H1 (cell line): ENCODE data around the gene RARRES2. TPM values are rescaled to one million over a fixed set of nuclear protein-coding genes. Genes with fewer than 3 reads are reported as not detected.
A peak's percentile ranks its signal among the peaks of the same experiment; 100 is the strongest.

Experiments used
- CTCF ChIA-PET: fragments of 300-600 bp; sonication (Branson Sonifier 250); formaldehyde crosslinking; loops from one replicate; lab custom pipeline; 2021; ENCODE audit not compliant: partially characterized antibody; lab: Charles Lee
- POLR2A ChIA-PET: fragments of 300-600 bp; sonication (Branson Sonifier 250); formaldehyde crosslinking; loops from one replicate; lab custom pipeline; 2021; ENCODE audit warnings: inconsistent platforms; ENCODE audit not compliant: partially characterized antibody; lab: Charles Lee
- DNase-seq, 2 experiments: peaks; one replicate each; pipeline versions ENCODE4 v3.0.0 to v3.0.0-alpha.2; 2010 to 2022; ENCODE audit warnings: low spot score in 2 of 2, low read depth in 1 of 2, mixed read lengths in 1 of 2
- FAIRE-seq: peaks from 2 replicates; lab custom pipeline; 2011; peaks lifted over from hg19 to GRCh38; lab: Jason Lieb, UNC
- H2AFZ ChIP-seq: 2 replicates; pipeline ENCODE4 v1.8.1; 2012; ENCODE audit warnings: low read length, inconsistent platforms
- H2AK5ac ChIP-seq: 2 replicates; pipeline ENCODE4 v1.6.1; 2013; ENCODE audit warnings: low read depth, low read length
- H2BK120ac ChIP-seq: replicated peaks from 2 replicates; pipeline ENCODE3; 2013; ENCODE audit warnings: low read depth, low read length, inconsistent platforms
- H2BK12ac ChIP-seq: 2 replicates; pipeline ENCODE4 v1.6.1; 2013; ENCODE audit warnings: low read depth, low read length
- H2BK15ac ChIP-seq: 2 replicates; pipeline ENCODE4 v1.6.1; 2013; ENCODE audit warnings: low read length
- H2BK20ac ChIP-seq: 2 replicates; pipeline ENCODE4 v1.6.1; 2013; ENCODE audit warnings: low read length
- H2BK5ac ChIP-seq: 2 replicates; pipeline ENCODE4 v1.6.1; 2013; ENCODE audit warnings: low read depth, low read length
- H3K14ac ChIP-seq: 2 replicates; pipeline ENCODE4 v1.6.1; 2013; ENCODE audit warnings: inconsistent platforms; ENCODE audit not compliant: insufficient read length
- H3K18ac ChIP-seq: 2 replicates; pipeline ENCODE4 v1.6.1; 2013; ENCODE audit warnings: low read length; ENCODE audit errors: extremely low read depth
- H3K23ac ChIP-seq: 2 replicates; pipeline ENCODE4 v1.6.1; 2013; ENCODE audit warnings: inconsistent platforms; ENCODE audit not compliant: insufficient read length
- H3K23me2 ChIP-seq: 2 replicates; pipeline ENCODE4 v1.6.1; 2013; ENCODE audit warnings: low read depth, low read length
- H3K27ac ChIP-seq: 2 replicates; pipeline ENCODE4 v1.6.1; 2011; ENCODE audit warnings: low read depth, low read length, inconsistent platforms
- H3K27me3 ChIP-seq, 4 experiments: replicated peaks in 1 of 4; 1 replicate in 1 of 4; 2 replicates in 3 of 4; pipeline versions ENCODE4 v1.6.1 to v1.8.1; 2011 to 2013; ENCODE audit warnings: low read length in 3 of 4, mild to moderate bottlenecking in 3 of 4, inconsistent platforms in 2 of 4, mixed read lengths in 2 of 4, moderate library complexity in 1 of 4; ENCODE audit not compliant: control insufficient read depth in 3 of 4, insufficient read depth in 3 of 4; ENCODE audit errors: extremely low read depth in 1 of 4
- H3K36me3 ChIP-seq, 4 experiments: 2 replicates each; pipeline versions ENCODE4 v1.6.1 to v1.8.1; 2011 to 2013; ENCODE audit warnings: mild to moderate bottlenecking in 4 of 4, low read length in 3 of 4, moderate library complexity in 2 of 4, control low read depth in 1 of 4, inconsistent platforms in 1 of 4; ENCODE audit not compliant: insufficient read depth in 4 of 4, control insufficient read depth in 2 of 4
- H3K4ac ChIP-seq: replicated peaks from 2 replicates; pipeline ENCODE3; 2013; ENCODE audit warnings: low read length, low read depth, mixed read lengths, inconsistent platforms; ENCODE audit not compliant: insufficient read length
- H3K4me1 ChIP-seq, 4 experiments: replicated peaks in 1 of 4; 1 replicate in 1 of 4; 2 replicates in 3 of 4; pipeline versions ENCODE4 v1.6.1 to v1.8.1; 2011 to 2013; ENCODE audit warnings: low read length in 3 of 4, inconsistent platforms in 2 of 4, mixed read lengths in 1 of 4; ENCODE audit not compliant: insufficient read depth in 4 of 4, control insufficient read depth in 3 of 4
- H3K4me2 ChIP-seq, 2 experiments: 2 replicates each; pipeline versions ENCODE4 v1.6.1 to v1.8.1; 2011 to 2013; ENCODE audit warnings: low read depth in 2 of 2, low read length in 2 of 2, control low read depth in 1 of 2, inconsistent platforms in 1 of 2, mild to moderate bottlenecking in 1 of 2; ENCODE audit not compliant: insufficient read depth in 1 of 2
- H3K4me3 ChIP-seq, 4 experiments: fragments of 200-600, 300-600 bp in 1 of 4; sonication (generic), shearing (Covaris generic), sonication (Bioruptor Twin) in 1 of 4; 2 replicates each; pipeline versions ENCODE4 v1.5.1 to v1.8.1; 2011 to 2016; ENCODE audit warnings: low read length in 4 of 4, low read depth in 3 of 4, control low read depth in 2 of 4, inconsistent platforms in 2 of 4, mild to moderate bottlenecking in 2 of 4, mixed read lengths in 1 of 4, moderate library complexity in 1 of 4; ENCODE audit not compliant: insufficient read depth in 2 of 4; ENCODE audit errors: extremely low read depth in 1 of 4
- H3K56ac ChIP-seq: replicated peaks from 2 replicates; pipeline ENCODE3; 2013; ENCODE audit warnings: low read depth, mild to moderate bottlenecking, mixed read lengths, low read length, inconsistent platforms; ENCODE audit not compliant: insufficient read length
- H3K79me1 ChIP-seq: 2 replicates; pipeline ENCODE4 v1.6.1; 2013; ENCODE audit warnings: low read depth, low read length, control low read depth
- H3K79me2 ChIP-seq, 2 experiments: 2 replicates each; pipeline versions ENCODE4 v1.6.1 to v1.8.1; 2012 to 2013; ENCODE audit warnings: low read length in 2 of 2, mild to moderate bottlenecking in 2 of 2, inconsistent platforms in 1 of 2; ENCODE audit not compliant: insufficient read depth in 2 of 2, control insufficient read depth in 1 of 2
- H3K9ac ChIP-seq, 4 experiments: replicated peaks in 1 of 4; 1 replicate in 1 of 4; 2 replicates in 3 of 4; pipeline versions ENCODE4 v1.6.1 to v1.8.1; 2011 to 2013; ENCODE audit warnings: low read depth in 3 of 4, low read length in 3 of 4, control low read depth in 2 of 4, mild to moderate bottlenecking in 2 of 4, moderate library complexity in 2 of 4, inconsistent platforms in 1 of 4; ENCODE audit errors: extremely low read depth in 1 of 4
- H3K9me3 ChIP-seq, 2 experiments: 2 replicates each; pipeline versions ENCODE4 v1.6.1 to v1.8.1; 2012 to 2013; ENCODE audit warnings: mild to moderate bottlenecking in 2 of 2, moderate library complexity in 2 of 2, control low read depth in 1 of 2, inconsistent platforms in 1 of 2, low read depth in 1 of 2, low read length in 1 of 2, mixed read lengths in 1 of 2; ENCODE audit not compliant: insufficient read depth in 2 of 2
- H4K20me1 ChIP-seq, 2 experiments: replicated peaks in 1 of 2; 2 replicates each; pipeline versions ENCODE3 to v1.8.1; 2011 to 2013; ENCODE audit warnings: inconsistent platforms in 2 of 2, low read length in 2 of 2, mild to moderate bottlenecking in 1 of 2; ENCODE audit not compliant: insufficient read depth in 2 of 2, control insufficient read depth in 1 of 2
- H4K5ac ChIP-seq: 2 replicates; pipeline ENCODE4 v1.6.1; 2013; ENCODE audit warnings: low read length, low read depth, mixed read lengths, inconsistent platforms; ENCODE audit not compliant: insufficient read length
- H4K8ac ChIP-seq: 2 replicates; pipeline ENCODE4 v1.8.0; 2013; ENCODE audit warnings: mild to moderate bottlenecking, moderate library complexity, low read length, inconsistent platforms; ENCODE audit not compliant: insufficient read depth; ENCODE audit errors: extremely low read depth
- H4K91ac ChIP-seq: replicated peaks from 2 replicates; pipeline ENCODE3; 2013; ENCODE audit warnings: low read length, mixed read lengths, inconsistent platforms; ENCODE audit not compliant: insufficient read length
- NANOG ChIP-seq: IDR thresholded peaks from 2 replicates; pipeline ENCODE4 v1.6.1; 2011; ENCODE audit warnings: low read length, low read depth, mild to moderate bottlenecking, inconsistent platforms; ENCODE audit not compliant: insufficient read depth, poor library complexity, severe bottlenecking
- RAD21 ChIP-seq, 2 experiments: IDR thresholded peaks in 1 of 2; conservative IDR thresholded peaks in 1 of 2; 2 replicates each; pipeline ENCODE4 v1.6.1; 2011; ENCODE audit warnings: low read depth in 2 of 2, low read length in 2 of 2, improper control_type of control experiment in 1 of 2, inconsistent platforms in 1 of 2, mild to moderate bottlenecking in 1 of 2, moderate library complexity in 1 of 2
- WGBS, 2 experiments: shearing (Covaris generic) in 1 of 2; methylation state at CpG; one replicate each; pipeline versions ENCODE4 v1.1.6 to v1.1.7; 2013 to 2015; ENCODE audit warnings: low lambda C conversion rate in 2 of 2, mixed read lengths in 2 of 2, inconsistent platforms in 1 of 2, low coverage in 1 of 2, missing lambda C conversion rate in 1 of 2; ENCODE audit not compliant: insufficient replicate concordance in 2 of 2, insufficient coverage in 1 of 2, insufficient read length in 1 of 2; ENCODE audit errors: extremely low coverage in 1 of 2, missing lambda C conversion rate in 1 of 2; 5-methylcytosine and 5-hydroxymethylcytosine counted together
- polyA plus RNA-seq, 7 experiments: library from polyadenylated mRNA; depleted of rRNA in 3 of 7; stranded (reverse) in 5 of 7; unstranded in 2 of 7; fragments of >200 nt in 5 of 7; fragments of 200-250 nt in 2 of 7; gene quantifications; 1 replicate in 5 of 7; 2 replicates in 1 of 7; 4 replicates in 1 of 7; pipeline versions ENCODE4 v1.2.1 to v1.2.3, GENCODE V29; 2011 to 2013; ENCODE audit warnings: missing spikeins in 2 of 7, mixed read lengths in 2 of 7
- total RNA-seq: library from RNA; stranded (reverse); fragmentation: NEBNext Ultra II Directional; extraction: Animal tissue kit (Norgen Biotek cat#: 25700); gene quantifications from 2 replicates; pipeline ENCODE4 v1.2.1, GENCODE V29; 2021

RARRES2 gene
- total and polyA plus RNA-seq, 2 of the 8 experiments (the other 6 are each of a cell fraction or from before 2014, with no cell fraction given): 254 to 441 TPM

- Histone ChIP-seq H2AK5ac (no peak overlapping the region), H3K4me2 (peak overlapping the region in 1 of 2 experiments; percentile 5; a peak in 1 of 4 replicates), H2BK120ac (no peak overlapping the region), H2AFZ (no peak overlapping the region), H3K9ac (no peak overlapping the region), H3K23ac (no peak overlapping the region), H2BK15ac (no peak overlapping the region; the same call in 1 of the 2 replicates), H2BK5ac (peak overlapping the region; percentile 29; the same call in 1 of the 2 replicates), H3K56ac (no peak overlapping the region), H3K36me3 (no peaks in the 10 kb centered on the region), H3K18ac (peak overlapping the region; percentile 29; the same call in 1 of the 2 replicates), H3K27me3 (no peaks in the 10 kb centered on the region; a peak in 1 of 7 replicates), H3K4me1 (peaks cover 14 to 23% (median 18%) of the 10 kb centered on the region in 4 experiments), H3K9me3 (no peaks in the 10 kb centered on the region), H3K79me1 (no peaks in the 10 kb centered on the region; the same call in 1 of the 2 replicates), H3K79me2 (no peaks in the 10 kb centered on the region), H4K91ac (no peak overlapping the region)
- no peak for DNase-seq
- no peak for FAIRE-seq
- WGBS, 2 experiments: 57% methylated on average over 7 of the region's 7 CpGs; no CpG with 5 or more reads in 1 of the 2 experiments
- POLR2A ChIA-PET: interaction anchor here (0.6 to 3.8 kb wide), 9 partner anchors 11 to 1217 kb away, joined by 3 to 43 read pairs (median 5); no protein-coding TSS in a partner anchor
- no peak for TF ChIP-seq NANOG
- TF ChIP-seq RAD21 (IDR thresholded peaks at IDR 0.05 in 1 of 2, conservative IDR thresholded peaks at IDR 0.05 in 1 of 2; ENCODE audit: low read depth in 2 of 2, low read length in 2 of 2): 0 out of 4 replicates have a peak, but pooled peaks of 1 of the 2 experiments have one; percentile 1
- TF ChIP-seq, all 59 proteins: peak for 1
- H4K5ac ChIP-seq: no peak overlapping the region
- H4K8ac ChIP-seq: no peak overlapping the region; the same call in 1 of the 2 replicates
- H4K20me1 ChIP-seq: peaks cover 0 to 5% of the 10 kb centered on the region in 2 experiments
- no peak overlapping the region for H3K4ac ChIP-seq
- CTCF ChIA-PET: interaction anchor here (0.8 to 2.4 kb wide), 7 partner anchors 9 to 75 kb away, joined by 3 to 12 read pairs (median 5); a partner anchor contains a TSS
- H3K14ac ChIP-seq: no peak overlapping the region
- H3K23me2 ChIP-seq: peaks cover 13% of the 10 kb centered on the region; the same call in 1 of the 2 replicates
- H2BK20ac ChIP-seq: no peak overlapping the region
- H3K27ac ChIP-seq: no peak overlapping the region
- no peak overlapping the region for H3K4me3 ChIP-seq
- H2BK12ac ChIP-seq: 0 out of 2 replicates have a peak overlapping the region, but pooled peaks have one; percentile 10
Observed at GRCh38 chr7:150361402-150361801, 20.0 kb upstream of the RARRES2 start.
